Activated CD4-positive, CD25-positive, alpha-beta regulatory T cell treated with anti-CD3 and anti-CD28 coated beads, Interleukin-2, amount 50 U/mL, for 72 hours (primary cell): ENCODE data around the gene UACA.

Source experiments
- DNase-seq: peaks from one replicate; pipeline ENCODE4 v3.0.0; 2021

UACA gene

GRCh38 chr15:70651303-70651845 is 112.0 kb downstream of the UACA start:
- DNase-seq = no peak

DNA sequence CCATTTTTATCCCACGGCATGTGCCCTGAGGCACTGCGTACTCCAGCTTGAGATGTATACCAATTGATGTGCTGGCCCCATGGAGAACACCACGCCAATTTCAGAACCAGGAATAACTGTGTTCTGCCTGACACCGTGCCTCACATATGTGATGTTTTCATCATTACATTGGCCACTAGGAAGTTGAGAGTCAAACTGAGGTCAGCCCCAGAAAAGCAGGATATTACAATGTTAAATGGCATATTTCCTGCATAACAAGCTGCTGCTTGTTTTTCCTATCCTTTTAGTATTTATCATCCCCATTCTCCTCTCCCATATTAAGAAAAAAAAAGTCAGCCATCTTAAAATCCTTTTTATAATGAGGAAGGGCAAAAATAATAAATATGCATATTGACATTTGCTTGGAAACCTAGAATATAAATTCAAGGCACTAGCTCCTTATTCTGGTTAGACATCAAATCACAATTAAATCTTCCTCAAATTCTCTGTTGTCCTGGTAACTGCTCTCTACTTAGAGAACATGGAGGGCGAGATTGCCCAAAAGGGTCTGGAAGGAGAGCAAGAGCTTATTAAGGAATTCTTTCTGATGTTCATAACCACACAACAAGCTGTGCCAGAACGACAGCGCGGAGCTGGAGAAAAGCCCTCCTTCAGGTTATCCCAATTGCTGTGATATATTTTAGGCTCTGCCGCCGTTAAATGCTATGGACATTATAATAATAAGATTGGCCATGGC is 112.6 kb downstream of the UACA start:
- no peak for DNase-seq

GRCh38 chr15:70647396-70647795 is 116.0 kb downstream of the UACA start:
- no peak for DNase-seq

DNA sequence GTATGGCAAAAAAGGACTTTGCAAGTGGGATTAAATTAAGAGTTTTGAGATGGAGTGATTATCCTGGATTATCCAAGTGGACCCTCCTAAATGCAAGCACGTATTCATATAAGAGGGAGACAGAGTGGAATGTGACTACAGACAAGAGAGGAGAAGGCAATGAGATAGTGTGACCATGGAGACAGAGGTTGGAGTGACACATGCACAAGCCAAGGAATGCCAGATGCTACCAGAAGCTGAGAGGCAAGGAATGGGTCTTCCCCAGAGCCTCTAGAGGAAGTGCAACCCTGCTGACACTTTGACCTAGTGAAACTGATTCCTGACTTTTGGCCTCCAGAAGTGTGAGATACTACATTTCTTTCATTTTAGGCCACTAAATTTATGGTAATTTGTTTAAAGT is 117.2 kb downstream of the UACA start:
- DNase-seq = no peak

GRCh38 chr15:70643783-70644125 is 119.6 kb downstream of the UACA start:
- no peak for DNase-seq

GRCh38 chr15:70643106-70643782 is 120.1 kb downstream of the UACA start:
- no peak for DNase-seq

DNA sequence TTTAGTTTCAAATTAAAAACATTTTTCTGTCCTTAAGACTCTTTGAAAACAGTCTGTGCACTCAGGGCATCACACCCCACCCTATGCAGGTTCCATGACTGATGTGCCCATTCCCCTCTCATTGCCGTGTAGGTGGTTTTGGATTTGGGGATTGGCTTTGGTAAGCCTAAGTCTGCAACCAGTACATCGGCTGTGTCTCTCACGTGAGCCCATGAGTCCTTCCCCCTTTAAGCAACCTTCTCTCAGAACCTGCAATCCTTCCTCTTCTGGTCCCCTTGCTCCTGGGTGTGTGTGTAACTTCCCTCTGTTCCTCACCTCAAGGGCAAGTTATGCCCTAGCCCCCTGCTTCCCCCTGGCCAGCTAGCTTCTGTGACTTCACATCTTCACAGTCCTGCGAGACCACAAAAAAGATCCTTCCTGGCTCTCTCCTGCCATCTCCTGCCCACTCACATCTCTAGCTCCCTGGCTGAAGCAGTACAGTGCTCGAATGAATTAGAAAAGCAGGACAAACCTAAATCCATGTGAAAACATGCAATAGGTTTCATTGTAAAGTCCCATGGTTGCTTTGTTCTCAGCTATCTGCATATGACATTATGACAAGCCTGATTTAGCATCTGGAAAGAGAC is 126.7 kb downstream of the UACA start:
- no peak for DNase-seq

GRCh38 chr15:70635895-70636294 is 127.5 kb downstream of the UACA start:
- DNase-seq = no peak

- DNase-seq = no peak
Observed at GRCh38 chr15:70633991-70634390, 129.4 kb downstream of the UACA start.

GRCh38 chr15:70633103-70633831 is 130.1 kb downstream of the UACA start:
- DNase-seq = no peak

GRCh38 chr15:70632491-70633102 is 130.8 kb downstream of the UACA start:
- DNase-seq = no peak

DNA sequence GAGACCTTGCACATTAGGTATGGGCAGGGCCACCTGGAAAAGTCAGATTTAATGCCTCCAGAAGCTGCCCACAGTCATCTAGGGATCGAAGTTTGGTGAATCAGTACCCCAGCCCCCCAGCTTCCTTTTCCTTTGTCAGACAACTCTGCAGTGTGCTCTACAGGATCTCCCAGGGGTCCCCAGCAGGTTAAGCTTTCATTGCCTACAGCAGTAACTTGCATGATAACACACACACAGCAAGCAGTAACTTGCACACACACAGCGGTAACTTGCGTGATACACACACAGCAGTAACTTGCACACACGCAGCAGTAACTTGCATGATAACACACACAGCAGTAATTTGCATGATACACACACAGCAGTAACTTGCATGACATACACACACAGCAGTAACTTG is 131.3 kb downstream of the UACA start:
- DNase-seq = no peak

GRCh38 chr15:70629735-70630273 is 133.6 kb downstream of the UACA start:
- no peak for DNase-seq

DNA sequence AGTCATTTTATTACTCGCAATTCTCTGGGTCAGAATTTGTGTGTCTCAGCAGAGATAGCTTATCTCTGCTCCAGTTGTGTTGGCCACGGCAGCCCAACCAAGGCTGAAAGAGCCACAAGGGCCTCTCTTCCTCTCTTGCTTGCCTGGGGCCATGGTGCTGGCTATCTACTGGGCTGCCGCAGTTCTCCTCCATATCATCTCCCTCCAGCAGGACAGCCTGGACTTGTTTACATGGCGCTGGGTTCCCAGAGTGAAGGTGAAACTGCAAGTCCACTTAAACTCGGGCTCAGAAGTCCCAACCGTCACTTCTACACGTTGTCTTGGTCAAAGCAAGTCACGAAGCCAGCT is 134.8 kb downstream of the UACA start:
- DNase-seq = no peak

GRCh38 chr15:70627734-70628548 is 135.4 kb downstream of the UACA start:
- DNase-seq = no peak

GRCh38 chr15:70627322-70627721 is 136.0 kb downstream of the UACA start:
- DNase-seq = no peak

DNA sequence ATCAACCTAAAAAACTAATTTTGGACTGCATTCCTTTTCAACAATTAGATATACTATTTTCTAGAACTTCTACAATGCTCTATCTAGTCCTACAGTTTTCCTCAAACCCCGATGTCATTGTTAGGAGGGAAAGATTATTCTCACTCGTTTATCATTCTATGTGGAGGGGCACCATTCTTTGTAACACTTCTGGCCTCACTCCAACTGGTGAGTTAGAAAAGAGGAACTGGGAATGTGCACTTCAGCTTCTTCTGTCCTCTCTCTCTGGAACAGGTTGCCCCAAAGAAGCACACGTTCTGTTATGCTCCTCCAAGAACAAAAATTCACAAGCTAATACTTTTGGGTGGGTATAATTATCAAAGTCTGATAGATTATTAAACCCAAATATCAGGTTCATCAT is 137.9 kb downstream of the UACA start:
- DNase-seq = no peak

DNA sequence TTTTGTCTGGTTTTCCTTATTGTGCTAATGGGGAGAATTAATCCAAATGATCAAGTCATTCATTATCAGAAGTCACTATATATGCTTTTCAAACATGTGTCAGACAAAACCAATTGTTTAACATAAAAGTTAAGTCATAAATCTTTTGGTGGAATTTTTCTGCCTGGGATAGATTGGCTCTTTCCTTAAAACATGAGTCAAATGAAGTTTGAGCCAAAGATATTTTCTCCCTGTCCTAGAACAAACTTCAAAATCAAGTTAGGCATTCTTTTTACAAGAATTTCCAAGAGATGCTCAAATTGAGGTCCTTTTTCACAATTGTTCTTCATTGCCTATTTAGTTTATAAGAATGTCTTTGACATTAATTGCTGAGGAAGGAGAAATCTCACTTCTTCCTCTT is 138.3 kb downstream of the UACA start:
- DNase-seq = no peak

DNA sequence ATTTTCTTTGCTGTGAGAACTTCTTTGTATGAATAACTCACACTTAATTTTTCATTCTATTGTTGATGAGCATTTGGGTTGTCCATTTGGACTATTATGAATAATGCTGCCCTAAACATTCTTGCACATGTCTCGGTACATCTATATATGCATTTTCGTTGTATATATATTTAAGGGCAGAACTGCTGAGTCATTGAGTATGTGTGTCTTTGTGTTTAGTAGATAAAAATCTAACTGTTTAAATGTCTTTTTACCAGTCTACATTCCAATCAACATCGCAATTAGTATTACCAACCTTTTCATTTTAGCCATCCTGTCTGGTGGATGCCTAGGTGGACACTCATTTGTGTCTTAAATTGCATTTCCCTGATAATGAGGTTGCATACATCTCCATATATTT is 144.4 kb downstream of the UACA start:
- no peak for DNase-seq

GRCh38 chr15:70617911-70618287 is 145.5 kb downstream of the UACA start:
- DNase-seq = no peak

GRCh38 chr15:70617076-70617910 is 146.1 kb downstream of the UACA start:
- no peak for DNase-seq
